Right lobe of liver (tissue), 4 donors: Measurements from ENCODE around the gene CIRBP.

Experiments used
- CTCF ChIP-seq, 4 donors: fragments of 200-600 bp in 3 of 4; fragments of 450-650 bp in 1 of 4; IDR thresholded peaks; one replicate each; pipeline versions ENCODE4 v1.5.1 to v1.8.0; 2016 to 2022; ENCODE audit warnings: antibody characterized with exemption in 4 of 4, mild to moderate bottlenecking in 2 of 4
- POLR2A ChIP-seq: fragments of 450-650 bp; IDR thresholded peaks from one replicate; pipeline ENCODE4 v1.6.1; 2017; ENCODE audit warnings: antibody characterized with exemption, mild to moderate bottlenecking
- donor health status: DM: no; HTN: no; CAD: no.
- donor health status: DM: no; HTN: no; CAD: no.
- donor health status: DM: no; HTN: yes; CAD: no.

GRCh38 chr19:1219786-1220476 lies 49.2 kb upstream of the CIRBP start:
- no peak for TF ChIP-seq CTCF (IDR thresholded peaks at IDR 0.05)
- TF ChIP-seq POLR2A, result no peak
